ENCODE data around the gene ATP6V1A. TPM values are rescaled to one million over a fixed set of nuclear protein-coding genes. Genes with fewer than 3 reads are reported as not detected.

Gene ATP6V1A
- total RNA-seq, 1 experiment from 2014 or later = 73.4 TPM

DNA sequence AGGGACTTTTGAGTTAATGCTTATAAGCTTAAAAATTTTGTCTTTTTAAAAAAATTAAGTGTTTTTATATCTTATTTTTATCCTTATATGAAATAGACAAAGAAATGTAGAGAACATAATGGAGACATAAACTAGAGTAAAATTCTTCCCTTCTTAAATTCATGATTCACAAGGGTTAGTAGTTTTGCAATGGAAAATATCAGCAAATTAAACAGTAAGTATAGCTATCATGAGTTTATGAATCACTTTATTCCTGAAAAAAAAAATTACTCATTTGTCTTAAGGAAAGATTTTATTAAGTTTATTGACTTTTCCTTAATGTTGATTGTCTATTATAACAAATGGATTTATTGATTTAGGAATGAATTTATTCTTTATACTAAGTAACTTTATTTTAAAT is 4.3 kb downstream of the ATP6V1A start:
- no peak overlapping the region for H3K4me3 Mint-ChIP-seq
- Histone ChIP-seq H3K18ac (ENCODE audit: insufficient read length, low read depth, low read length) (no peak overlapping the region), H3T11ph (ENCODE audit: low read length) (no peak overlapping the region), H3K79me1 (ENCODE audit: insufficient read depth, low read depth, low read length, poor library complexity, severe bottlenecking) (no peaks in the 10 kb centered on the region), H3K79me2 (ENCODE audit: insufficient read depth, low read length) (peaks cover 3% of the 10 kb centered on the region; the same call in 1 of the 2 replicates), H2BK12ac (ENCODE audit: insufficient read length, low read depth, low read length) (no peak overlapping the region), H4K8ac (replicated peaks; ENCODE audit: insufficient read length, low read depth, low read length) (no peak overlapping the region), H2BK5ac (ENCODE audit: insufficient read length, low read length) (no peak overlapping the region), H2AFZ (ENCODE audit: low read length) (no peak overlapping the region), H3K23me2 (ENCODE audit: insufficient read length, low read depth, low read length, poor library complexity, severe bottlenecking) (no peaks in the 10 kb centered on the region), H2BK20ac (ENCODE audit: low read depth, low read length, poor library complexity, severe bottlenecking) (no peak overlapping the region), H3K56ac (ENCODE audit: insufficient read length, low read depth, low read length) (no peak overlapping the region), H4K91ac (ENCODE audit: insufficient read length, low read depth, low read length) (no peak overlapping the region), H4K20me1 (ENCODE audit: control insufficient read depth, insufficient read depth, insufficient read length) (no peaks in the 10 kb centered on the region), H4K5ac (ENCODE audit: insufficient read length, low read depth, low read length) (no peak overlapping the region), H2BK120ac (ENCODE audit: low read depth, low read length, poor library complexity, severe bottlenecking) (no peak overlapping the region), H3K14ac (ENCODE audit: insufficient read depth, low read length) (no peak overlapping the region), H2BK15ac (ENCODE audit: low read depth, low read length) (no peak overlapping the region), H3K4ac (ENCODE audit: low read depth, low read length) (no peak overlapping the region), H3K27me3 (ENCODE audit: insufficient read depth, low read length) (no peaks in the 10 kb centered on the region), H3K9me3 (ENCODE audit: control insufficient read depth, low read depth, low read length) (no peaks in the 10 kb centered on the region), H3K4me1 (ENCODE audit: insufficient read depth, low read length) (no peaks in the 10 kb centered on the region), H3K4me2 (ENCODE audit: insufficient read depth, insufficient read length, low read length) (no peak overlapping the region), H3K23ac (ENCODE audit: insufficient read length, low read depth, low read length) (no peak overlapping the region), H3K9ac (ENCODE audit: extremely low read depth, insufficient read length, low read length) (no peak overlapping the region), H2AK5ac (ENCODE audit: insufficient read length, low read length) (no peak overlapping the region), H3K27ac (ENCODE audit: insufficient read length, low read depth, low read length) (no peak overlapping the region)
- H3K27ac Mint-ChIP-seq = no peak overlapping the region
- no peaks in the 10 kb centered on the region for H3K27me3 Mint-ChIP-seq (ENCODE audit: low read depth)
- H3K4me1 Mint-ChIP-seq = peaks cover 27 to 28% of the 10 kb centered on the region in 2 experiments
- no peak for TF ChIP-seq CTCF (conservative IDR thresholded peaks at IDR 0.05)
- H3K36me3 Mint-ChIP-seq (ENCODE audit: insufficient read depth in 1 of 3, low read depth in 3 of 3) = peaks cover 3 to 4% (median 3%) of the 10 kb centered on the region in 3 experiments; a peak in 3 of 7 replicates
- H3K9me3 Mint-ChIP-seq = peaks cover 0 to 6% of the 10 kb centered on the region in 2 experiments; a peak in 1 of 5 replicates
- no peak for DNase-seq
